Measurements from ENCODE around the gene ERN1. TPM values are rescaled to one million over a fixed set of nuclear protein-coding genes. Genes with fewer than 3 reads are reported as not detected.

ERN1 gene
- total and polyA plus RNA-seq, 2 experiments from 2014 or later = 10.3 to 16.5 TPM

DNA sequence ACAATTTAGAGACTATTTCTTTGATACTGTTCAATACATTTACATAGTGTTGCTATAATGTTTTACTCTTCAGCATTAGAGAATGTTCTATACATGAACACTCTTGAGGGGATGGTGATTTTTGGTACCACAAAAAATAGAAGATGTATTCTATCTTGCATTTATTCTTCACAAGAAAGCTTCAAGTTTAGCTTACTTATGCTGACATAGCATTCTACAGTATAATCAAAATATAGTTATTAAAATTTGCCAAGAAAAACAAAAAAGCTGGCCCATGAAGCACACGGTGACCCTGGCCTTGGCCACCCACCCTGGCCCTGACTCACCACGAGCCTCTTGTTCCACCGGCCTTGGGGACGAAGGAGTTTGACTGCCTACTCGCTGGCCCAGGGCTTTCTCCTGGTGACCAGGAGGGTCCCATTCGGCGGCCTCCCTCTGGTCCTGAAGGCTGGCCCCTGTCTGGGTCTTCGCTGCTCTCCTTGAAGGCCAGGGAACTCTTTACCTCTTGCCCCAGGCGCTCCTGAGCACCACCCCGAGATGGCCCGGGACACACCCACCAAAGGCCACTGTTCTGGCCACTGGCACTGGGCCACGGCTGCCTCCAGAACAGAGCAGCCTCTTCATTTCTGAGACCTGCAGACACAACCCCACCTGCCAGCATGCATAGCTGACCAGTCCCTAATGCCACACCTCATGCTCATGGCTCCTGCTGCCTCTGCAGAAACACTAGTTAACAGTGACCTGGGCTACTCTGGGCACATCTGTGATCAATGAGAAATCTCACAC, 87.1 kb downstream of the ERN1 start:
- Histone ChIP-seq H3K27ac (no peak overlapping the region), H3K36me3 (replicated peaks; ENCODE audit: insufficient read depth, low read depth) (no peaks in the 10 kb centered on the region)

DNA sequence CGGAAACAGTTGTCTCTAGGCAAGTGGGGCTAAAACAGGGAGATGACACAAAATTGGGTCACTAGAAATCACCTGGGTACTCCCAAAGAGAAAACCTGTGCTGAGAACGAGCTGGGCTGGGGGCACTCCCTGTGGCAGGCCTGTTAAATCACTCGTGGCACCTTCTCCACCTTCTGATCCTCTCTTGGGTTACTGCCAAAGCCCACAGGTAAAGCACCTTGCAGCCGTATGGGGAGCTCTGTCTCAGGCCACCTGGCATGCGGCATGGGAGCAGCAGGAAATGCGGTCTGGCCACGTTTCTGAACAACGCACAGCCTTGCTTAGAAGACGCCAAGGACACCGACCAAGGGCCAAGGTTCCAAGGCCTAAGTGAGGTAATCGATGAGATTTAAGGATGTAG, 88.0 kb downstream of the ERN1 start:
- Histone ChIP-seq H3K4me3 (no peak overlapping the region), H4K20me1 (ENCODE audit: insufficient read depth, poor library complexity, severe bottlenecking) (no peaks in the 10 kb centered on the region), H3K27ac (no peak overlapping the region), H3K79me2 (no peaks in the 10 kb centered on the region), H2AFZ (no peak overlapping the region), H3K4me1 (ENCODE audit: insufficient read depth) (no peaks in the 10 kb centered on the region), H3K27me3 (no peaks in the 10 kb centered on the region), H3K9me2 (replicated peaks; ENCODE audit: insufficient read depth) (no peaks in the 10 kb centered on the region), H3K9me3 (ENCODE audit: low read depth) (no peaks in the 10 kb centered on the region), H3K36me3 (replicated peaks; ENCODE audit: insufficient read depth, low read depth) (no peaks in the 10 kb centered on the region), H3K4me2 (no peak overlapping the region)
- 79% methylated on average over 11 of the region's 11 CpGs for WGBS (ENCODE audit: low lambda C conversion rate, missing lambda C conversion rate)
- TF ChIP-seq EZH2phosphoT487 (IDR thresholded peaks at IDR 0.05; ENCODE audit: low read depth, severe bottlenecking, unreplicated experiment) (no peak), EZH2 (IDR thresholded peaks at IDR 0.05; ENCODE audit: borderline replicate concordance) (no peak)
- TF ChIP-seq, protein P1, sequence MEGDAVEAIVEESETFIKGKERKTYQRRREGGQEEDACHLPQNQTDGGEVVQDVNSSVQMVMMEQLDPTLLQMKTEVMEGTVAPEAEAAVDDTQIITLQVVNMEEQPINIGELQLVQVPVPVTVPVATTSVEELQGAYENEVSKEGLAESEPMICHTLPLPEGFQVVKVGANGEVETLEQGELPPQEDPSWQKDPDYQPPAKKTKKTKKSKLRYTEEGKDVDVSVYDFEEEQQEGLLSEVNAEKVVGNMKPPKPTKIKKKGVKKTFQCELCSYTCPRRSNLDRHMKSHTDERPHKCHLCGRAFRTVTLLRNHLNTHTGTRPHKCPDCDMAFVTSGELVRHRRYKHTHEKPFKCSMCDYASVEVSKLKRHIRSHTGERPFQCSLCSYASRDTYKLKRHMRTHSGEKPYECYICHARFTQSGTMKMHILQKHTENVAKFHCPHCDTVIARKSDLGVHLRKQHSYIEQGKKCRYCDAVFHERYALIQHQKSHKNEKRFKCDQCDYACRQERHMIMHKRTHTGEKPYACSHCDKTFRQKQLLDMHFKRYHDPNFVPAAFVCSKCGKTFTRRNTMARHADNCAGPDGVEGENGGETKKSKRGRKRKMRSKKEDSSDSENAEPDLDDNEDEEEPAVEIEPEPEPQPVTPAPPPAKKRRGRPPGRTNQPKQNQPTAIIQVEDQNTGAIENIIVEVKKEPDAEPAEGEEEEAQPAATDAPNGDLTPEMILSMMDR (IDR thresholded peaks at IDR 0.05; ENCODE audit: poor library complexity) = no peak
- DNase-seq (ENCODE audit: low spot score) = no peak

More for the DNA sequence above, 87.1 kb downstream of the ERN1 start:
- Histone ChIP-seq H3K4me1 (ENCODE audit: insufficient read depth) (no peaks in the 10 kb centered on the region), H4K20me1 (ENCODE audit: insufficient read depth, poor library complexity, severe bottlenecking) (no peaks in the 10 kb centered on the region), H3K4me2 (no peak overlapping the region), H3K9me2 (replicated peaks; ENCODE audit: insufficient read depth) (no peaks in the 10 kb centered on the region), H3K27me3 (no peaks in the 10 kb centered on the region), H3K79me2 (no peaks in the 10 kb centered on the region), H2AFZ (no peak overlapping the region), H3K4me3 (no peak overlapping the region), H3K9me3 (ENCODE audit: low read depth) (no peaks in the 10 kb centered on the region)
- 98% methylated on average over 12 of the region's 12 CpGs for WGBS (ENCODE audit: low lambda C conversion rate, missing lambda C conversion rate)
- no peak for TF ChIP-seq EZH2 (IDR thresholded peaks at IDR 0.05; ENCODE audit: borderline replicate concordance)
- DNase-seq (ENCODE audit: low spot score) = no peak

DNA sequence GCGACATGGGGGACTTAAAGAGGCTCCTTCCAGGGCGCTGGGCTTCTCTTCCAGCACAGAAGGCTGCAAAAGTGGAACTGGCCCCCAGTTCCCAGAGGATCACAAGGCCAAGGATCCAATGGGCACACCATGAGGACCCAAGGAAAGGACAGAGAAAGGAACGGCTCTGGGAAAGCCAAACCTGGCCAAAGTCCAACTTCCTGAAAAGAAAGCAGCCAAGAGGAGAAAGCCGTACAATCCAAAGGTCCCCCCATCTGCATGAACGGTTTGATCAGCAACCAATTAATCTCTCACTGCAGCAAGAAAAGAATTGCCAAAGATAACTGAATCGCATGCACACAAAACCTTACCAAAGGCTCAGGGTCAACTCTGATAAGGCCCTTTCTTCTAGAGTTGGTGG, 89.7 kb downstream of the ERN1 start:
- Histone ChIP-seq H3K27ac (no peak overlapping the region), H3K4me1 (ENCODE audit: insufficient read depth) (no peaks in the 10 kb centered on the region), H3K9me3 (ENCODE audit: low read depth) (no peaks in the 10 kb centered on the region), H3K79me2 (no peaks in the 10 kb centered on the region), H4K20me1 (ENCODE audit: insufficient read depth, poor library complexity, severe bottlenecking) (no peaks in the 10 kb centered on the region), H3K4me3 (no peak overlapping the region), H2AFZ (no peak overlapping the region), H3K27me3 (no peaks in the 10 kb centered on the region), H3K9me2 (replicated peaks; ENCODE audit: insufficient read depth) (no peaks in the 10 kb centered on the region), H3K4me2 (no peak overlapping the region), H3K36me3 (replicated peaks; ENCODE audit: insufficient read depth, low read depth) (no peaks in the 10 kb centered on the region)
- 85% methylated on average over 6 of the region's 6 CpGs for WGBS (ENCODE audit: low lambda C conversion rate, missing lambda C conversion rate)
- no peak for DNase-seq (ENCODE audit: low spot score)
- TF ChIP-seq, protein P1 (IDR thresholded peaks at IDR 0.05; ENCODE audit: poor library complexity) = no peak
- no peak for TF ChIP-seq EZH2 (IDR thresholded peaks at IDR 0.05; ENCODE audit: borderline replicate concordance)

DNA sequence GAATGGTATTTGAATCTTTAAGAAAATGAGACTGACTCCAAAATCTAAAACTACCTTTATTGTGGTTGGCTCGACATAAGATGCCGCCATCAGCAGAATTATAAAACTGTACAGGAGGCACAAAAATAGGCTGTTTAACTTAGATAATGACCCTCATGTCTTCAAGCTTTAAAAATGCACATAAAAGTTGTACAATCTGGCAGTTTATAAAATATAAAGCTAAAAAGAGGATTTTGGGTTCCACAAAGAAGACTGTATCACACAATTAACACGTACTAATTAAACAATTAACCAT, 90.9 kb downstream of the ERN1 start:
- DNase-seq (ENCODE audit: low spot score) = no peak
- no peak for TF ChIP-seq EZH2phosphoT487 (IDR thresholded peaks at IDR 0.05; ENCODE audit: low read depth, severe bottlenecking, unreplicated experiment)
- TF ChIP-seq EZH2 (IDR thresholded peaks at IDR 0.05; ENCODE audit: borderline replicate concordance) = no peak
- TF ChIP-seq, protein P1 (IDR thresholded peaks at IDR 0.05; ENCODE audit: poor library complexity) = no peak
- H3K27me3 ChIP-seq = no peaks in the 10 kb centered on the region

More for the DNA sequence above, 90.9 kb downstream of the ERN1 start:
- Histone ChIP-seq H3K4me3 (no peak overlapping the region), H3K79me2 (no peaks in the 10 kb centered on the region), H3K36me3 (replicated peaks; ENCODE audit: insufficient read depth, low read depth) (no peaks in the 10 kb centered on the region), H3K9me2 (replicated peaks; ENCODE audit: insufficient read depth) (no peaks in the 10 kb centered on the region), H3K27ac (no peak overlapping the region), H3K4me2 (no peak overlapping the region), H4K20me1 (ENCODE audit: insufficient read depth, poor library complexity, severe bottlenecking) (no peaks in the 10 kb centered on the region), H3K4me1 (ENCODE audit: insufficient read depth) (no peaks in the 10 kb centered on the region), H2AFZ (no peak overlapping the region), H3K9me3 (ENCODE audit: low read depth) (no peaks in the 10 kb centered on the region)
- 82% methylated on average over 3 of the region's 3 CpGs for WGBS (ENCODE audit: low lambda C conversion rate, missing lambda C conversion rate)
